HG03354 (cell line): ENCODE measurements around the gene DCAF7.

ENCODE experiments used
- ATAC-seq: cut with Tn5 transposase; IDR thresholded peaks from one replicate; pipeline ENCODE4 v1.9.1; 2021; ENCODE audit warnings: mild to moderate bottlenecking; ENCODE audit not compliant: unreplicated experiment, poor library complexity, severe bottlenecking

DCAF7 gene

GRCh38 chr17:63549946-63550816, at the start of gene DCAF7:
TSS of gene DCAF7 (plus strand) at chr17:63550477. CDS start at chr17:63550678, 201 bp downstream.
- ATAC-seq, result peak; percentile 95

GRCh38 chr17:63500543-63501390, 49.5 kb upstream of the DCAF7 start:
- no peak for ATAC-seq

GRCh38 chr17:63503341-63503705, 47.0 kb upstream of the DCAF7 start:
- ATAC-seq, result no peak

GRCh38 chr17:63504261-63504660, 46.0 kb upstream of the DCAF7 start:
- ATAC-seq, result no peak

- no peak for ATAC-seq
These were observed 44.9 kb upstream of the DCAF7 start for GRCh38 chr17:63505341-63505740.

- ATAC-seq, result no peak
These were observed 43.6 kb upstream of the DCAF7 start for GRCh38 chr17:63506627-63507026.

- no peak for ATAC-seq
These were observed 38.9 kb upstream of the DCAF7 start for GRCh38 chr17:63511331-63511730.

- ATAC-seq, result no peak
These were observed 37.9 kb upstream of the DCAF7 start for GRCh38 chr17:63512388-63512787.

- ATAC-seq, result no peak
These were observed 37.2 kb upstream of the DCAF7 start for GRCh38 chr17:63512896-63513644.

- no peak for ATAC-seq
These were observed 35.8 kb upstream of the DCAF7 start for GRCh38 chr17:63514477-63514876.

- no peak for ATAC-seq
These were observed 35.3 kb upstream of the DCAF7 start for GRCh38 chr17:63514974-63515373.

GRCh38 chr17:63515426-63515825, 34.9 kb upstream of the DCAF7 start:
- no peak for ATAC-seq

GRCh38 chr17:63516910-63517824, 33.1 kb upstream of the DCAF7 start:
- ATAC-seq, result no peak

- no peak for ATAC-seq
These were observed 32.3 kb upstream of the DCAF7 start for GRCh38 chr17:63517825-63518534.

- ATAC-seq, result no peak
These were observed 31.0 kb upstream of the DCAF7 start for GRCh38 chr17:63519116-63519881.

- ATAC-seq, result no peak
These were observed 30.1 kb upstream of the DCAF7 start for GRCh38 chr17:63519972-63520882.
